A673 (cell line): ENCODE results near the gene COL1A1. TPM values are rescaled to one million over a fixed set of nuclear protein-coding genes. Genes with fewer than 3 reads are reported as not detected.

ENCODE experiments used
- BruUV-seq: library from RNA; stranded (reverse); fragments of 400-500 nt; replicated peaks from 2 replicates; lab custom pipeline; 2021; lab: Mats Ljungman, UMichigan
- CTCF ChIA-PET: fragments of 300-600 bp; sonication (Branson Sonifier 250); formaldehyde crosslinking; loops from one replicate; lab custom pipeline; 2022; ENCODE audit warnings: antibody characterized with exemption; lab: Charles Lee
- POLR2A ChIA-PET: fragments of 300-600 bp; sonication (Branson Sonifier 250); formaldehyde crosslinking; loops from one replicate; lab custom pipeline; 2022; ENCODE audit warnings: antibody characterized with exemption; ENCODE audit not compliant: low non-redundant PET; lab: Charles Lee
- DNase-seq: peaks from one replicate; pipeline ENCODE4 v3.0.0-alpha.2; 2015; ENCODE audit warnings: low spot score
- H3K27ac ChIP-seq: fragments of 200-600 bp; sonication (generic); 2 replicates; pipeline ENCODE4 v1.5.1; 2016; ENCODE audit warnings: mixed run types, low read depth, mild to moderate bottlenecking, mixed read lengths, antibody characterized with exemption, low read length; ENCODE audit not compliant: poor library complexity, severe bottlenecking
- H3K27me3 ChIP-seq: fragments of 200-600 bp; sonication (generic); replicated peaks from 2 replicates; pipeline ENCODE4 v1.6.1; 2017; ENCODE audit warnings: mixed run types, low read depth, mild to moderate bottlenecking, mixed read lengths, antibody characterized with exemption, low read length; ENCODE audit not compliant: insufficient read depth, poor library complexity
- H3K36me3 ChIP-seq: fragments of 200-600 bp; sonication (generic); 2 replicates; pipeline ENCODE4 v1.6.1; 2016; ENCODE audit warnings: mixed run types, mild to moderate bottlenecking, mixed read lengths, antibody characterized with exemption, low read length; ENCODE audit not compliant: insufficient read depth, poor library complexity, severe bottlenecking
- H3K4me1 ChIP-seq: fragments of 200-600 bp; sonication (generic); 2 replicates; pipeline ENCODE4 v1.6.1; 2017; ENCODE audit warnings: mixed run types, mild to moderate bottlenecking, mixed read lengths, antibody characterized with exemption, low read length; ENCODE audit not compliant: insufficient read depth, poor library complexity, severe bottlenecking
- H3K4me3 ChIP-seq: fragments of 200-600 bp; sonication (generic); 2 replicates; pipeline ENCODE4 v1.5.1; 2016; ENCODE audit warnings: low read depth, mixed run types, mild to moderate bottlenecking, mixed read lengths, low read length; ENCODE audit not compliant: poor library complexity, severe bottlenecking
- H3K9me3 ChIP-seq: fragments of 200-600 bp; sonication (generic); 2 replicates; pipeline ENCODE4 v1.6.1; 2016; ENCODE audit warnings: mixed run types, low read depth, mild to moderate bottlenecking, mixed read lengths, antibody characterized with exemption, low read length; ENCODE audit not compliant: poor library complexity, severe bottlenecking
- CTCF ChIP-seq: fragments of 300-800, 200-600 bp; sonication (generic); conservative IDR thresholded peaks from 2 replicates; pipeline ENCODE4 v1.5.1; 2017; ENCODE audit warnings: low read depth, mild to moderate bottlenecking, antibody characterized with exemption, low read length, moderate library complexity, mixed read lengths
- EZH2 ChIP-seq: fragments of 200-600 bp; sonication (generic); IDR thresholded peaks from 2 replicates; pipeline ENCODE4 v1.6.1; 2017; ENCODE audit warnings: borderline replicate concordance, low read depth, mild to moderate bottlenecking, mixed read lengths, antibody characterized with exemption, low read length; ENCODE audit not compliant: poor library complexity, severe bottlenecking
- intact Hi-C: fragments of 100-400 bp; cut with micrococcal nuclease; formaldehyde crosslinking; loops from one replicate; pipeline ENCODE4 v1.10.0; 2022; ENCODE audit not compliant: unreplicated experiment
- total RNA-seq: library from RNA; stranded (reverse); gene quantifications from 2 replicates; pipeline ENCODE4 v1.2.3, GENCODE V29; 2021

The COL1A1 gene
- total RNA-seq, 1 experiment from 2014 or later, result 24.6 TPM

- Histone ChIP-seq H3K4me1 (peaks cover 23% of the 10 kb centered on the region), H3K9me3 (no peaks in the 10 kb centered on the region), H3K36me3 (no peaks in the 10 kb centered on the region), H3K27ac (no peak overlapping the region), H3K4me3 (no peak overlapping the region), H3K27me3 (no peaks in the 10 kb centered on the region)
- TF ChIP-seq CTCF (no peak), EZH2 (no peak)
- BruUV-seq, result no TSS peak
- DNase-seq, result no peak
- ChIA-PET POLR2A (no interaction called here), CTCF (interaction anchor here (0.6 kb wide), 1 partner anchor 796 kb away, joined by 3 read pairs; no protein-coding TSS in a partner anchor)
- intact Hi-C loops, result no loop called here
These were observed 6.5 kb upstream of the COL1A1 start for GRCh38 chr17:50207792-50208567.

DNA sequence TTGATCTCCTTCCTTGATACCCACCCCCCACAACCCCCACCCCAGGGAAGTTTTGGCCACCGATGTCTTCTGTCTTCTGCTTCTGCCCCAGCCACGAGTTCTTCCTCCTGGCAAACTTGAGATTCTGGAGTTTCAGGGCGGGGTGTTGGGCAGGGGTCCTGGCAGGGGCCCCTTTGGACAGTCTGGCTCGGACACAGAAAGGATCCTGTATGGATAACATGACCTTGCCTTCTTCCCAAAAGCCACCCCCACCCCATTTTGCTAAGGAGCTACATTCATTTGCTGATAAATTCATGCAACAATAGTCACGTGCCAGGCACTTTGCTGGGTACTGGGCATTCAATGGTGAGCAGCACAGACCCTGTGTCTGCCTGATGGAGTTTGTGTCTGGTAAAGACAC, 5.9 kb upstream of the COL1A1 start:
- no TSS peak for BruUV-seq
- no peak for DNase-seq
- Histone ChIP-seq H3K4me3 (no peak overlapping the region), H3K9me3 (no peaks in the 10 kb centered on the region), H3K4me1 (peaks cover 23% of the 10 kb centered on the region), H3K36me3 (no peaks in the 10 kb centered on the region), H3K27ac (no peak overlapping the region), H3K27me3 (peaks cover 3% of the 10 kb centered on the region)
- TF ChIP-seq CTCF, result no peak
- no peak for TF ChIP-seq EZH2
- CTCF ChIA-PET, result interaction anchor here (0.6 kb wide), 1 partner anchor 795 kb away, joined by 3 read pairs; no protein-coding TSS in a partner anchor
- POLR2A ChIA-PET, result no interaction called here
- intact Hi-C loops, result no loop called here

DNA sequence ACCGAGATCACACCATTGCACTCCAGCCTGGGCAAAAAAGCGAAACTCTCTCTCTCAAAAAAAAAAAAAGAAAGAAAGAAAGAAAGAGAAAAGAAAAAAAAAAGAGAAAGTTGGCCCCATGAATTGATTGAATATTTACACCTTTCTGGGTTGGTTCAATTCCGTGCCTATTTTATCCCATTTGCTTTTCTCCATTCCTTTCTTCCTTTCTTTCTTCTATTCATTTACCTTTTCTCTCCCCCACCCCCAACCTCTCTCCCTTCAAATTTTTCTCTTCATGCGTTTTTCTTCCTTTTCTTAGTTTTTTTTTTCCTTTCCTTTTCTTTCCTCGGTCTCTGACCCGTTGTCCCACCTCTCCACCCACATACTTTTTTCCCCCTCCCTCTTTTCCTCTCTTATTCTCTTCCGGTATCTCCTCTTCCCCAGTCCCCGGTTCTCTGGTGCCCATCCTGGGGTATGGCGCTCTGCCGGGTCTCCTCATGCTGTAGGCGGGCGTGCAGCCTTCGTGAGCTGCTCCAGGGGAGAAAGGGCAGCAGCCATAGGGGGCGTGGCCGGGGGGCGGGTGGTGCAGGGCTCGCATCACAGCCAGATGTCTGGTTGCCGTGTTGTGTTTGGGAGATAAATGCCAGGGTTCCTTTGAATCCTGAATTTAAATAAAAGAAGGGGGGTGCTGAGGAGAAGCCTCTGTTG, 5.3 kb upstream of the COL1A1 start:
- Histone ChIP-seq H3K27me3 (peaks cover 9% of the 10 kb centered on the region), H3K4me1 (peaks cover 23% of the 10 kb centered on the region), H3K4me3 (no peak overlapping the region), H3K9me3 (no peaks in the 10 kb centered on the region), H3K36me3 (no peaks in the 10 kb centered on the region), H3K27ac (no peak overlapping the region)
- BruUV-seq, result no TSS peak
- peak; percentile 52 for DNase-seq
- ChIA-PET CTCF (interaction anchor here (0.7 kb wide), 1 partner anchor 93 kb away, joined by 3 read pairs; no protein-coding TSS in a partner anchor), POLR2A (no interaction called here)
- intact Hi-C loops, result no loop called here
- TF ChIP-seq CTCF (no peak), EZH2 (no peak)
